Fibroblast of mammary gland (primary cell): ENCODE results near the gene OPCML.

ENCODE experiments used
- DNase-seq: peaks from one replicate; pipeline ENCODE4 v3.0.0-alpha.2; 2010; ENCODE audit warnings: low read depth
- H3K4me3 ChIP-seq: 2 replicates; pipeline ENCODE4 v1.5.1; 2011; ENCODE audit warnings: low read depth, mild to moderate bottlenecking, low read length, moderate library complexity; ENCODE audit not compliant: control insufficient read depth
- TF ChIP-seq, protein P1 (sequence below): conservative IDR thresholded peaks from 2 replicates; pipeline ENCODE4 v1.5.1; 2011; ENCODE audit warnings: low read depth, low read length, inconsistent platforms; ENCODE audit not compliant: control insufficient read depth, insufficient read depth

OPCML gene

DNA sequence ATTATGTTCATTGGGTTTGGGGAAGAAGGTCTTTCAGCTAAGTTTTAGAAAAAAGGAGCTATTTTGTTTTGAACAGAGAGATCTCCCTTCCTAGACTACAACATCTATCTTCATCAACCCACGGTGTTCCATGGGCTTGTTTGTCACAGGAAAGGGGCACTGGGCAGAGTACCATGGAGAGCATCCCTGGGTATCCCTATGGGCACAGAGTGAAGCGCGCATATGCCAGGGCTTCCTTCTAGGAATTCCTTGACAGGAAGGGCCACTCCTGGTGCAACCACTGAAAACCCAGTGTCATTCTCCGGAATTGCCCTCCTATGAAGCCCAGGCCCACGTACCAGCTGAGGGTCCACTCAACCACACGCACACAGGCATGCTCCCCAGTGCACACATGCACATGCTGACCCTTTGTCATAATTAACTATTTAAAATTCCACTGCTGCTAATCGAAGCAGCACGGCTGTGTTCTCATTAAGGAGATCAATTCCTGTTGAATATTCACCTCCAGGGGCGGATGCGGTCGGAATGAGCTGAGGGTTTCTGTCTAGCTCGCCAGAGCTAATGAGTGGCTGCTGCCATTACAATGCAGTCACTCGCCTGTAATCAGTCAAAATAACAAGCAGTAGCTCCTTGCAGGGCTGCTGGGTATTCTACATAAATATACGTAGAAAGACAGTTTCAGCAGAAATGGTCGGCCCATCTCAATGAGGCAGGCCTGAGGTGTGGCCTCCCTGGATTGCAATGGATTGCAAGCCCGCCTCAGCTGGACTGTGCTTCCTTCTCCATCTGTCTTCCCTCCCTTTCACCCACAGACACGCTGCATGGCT, 512.5 kb downstream of the OPCML start:
- no peak overlapping the region for H3K4me3 ChIP-seq
- no peak for DNase-seq
- TF ChIP-seq, protein P1, sequence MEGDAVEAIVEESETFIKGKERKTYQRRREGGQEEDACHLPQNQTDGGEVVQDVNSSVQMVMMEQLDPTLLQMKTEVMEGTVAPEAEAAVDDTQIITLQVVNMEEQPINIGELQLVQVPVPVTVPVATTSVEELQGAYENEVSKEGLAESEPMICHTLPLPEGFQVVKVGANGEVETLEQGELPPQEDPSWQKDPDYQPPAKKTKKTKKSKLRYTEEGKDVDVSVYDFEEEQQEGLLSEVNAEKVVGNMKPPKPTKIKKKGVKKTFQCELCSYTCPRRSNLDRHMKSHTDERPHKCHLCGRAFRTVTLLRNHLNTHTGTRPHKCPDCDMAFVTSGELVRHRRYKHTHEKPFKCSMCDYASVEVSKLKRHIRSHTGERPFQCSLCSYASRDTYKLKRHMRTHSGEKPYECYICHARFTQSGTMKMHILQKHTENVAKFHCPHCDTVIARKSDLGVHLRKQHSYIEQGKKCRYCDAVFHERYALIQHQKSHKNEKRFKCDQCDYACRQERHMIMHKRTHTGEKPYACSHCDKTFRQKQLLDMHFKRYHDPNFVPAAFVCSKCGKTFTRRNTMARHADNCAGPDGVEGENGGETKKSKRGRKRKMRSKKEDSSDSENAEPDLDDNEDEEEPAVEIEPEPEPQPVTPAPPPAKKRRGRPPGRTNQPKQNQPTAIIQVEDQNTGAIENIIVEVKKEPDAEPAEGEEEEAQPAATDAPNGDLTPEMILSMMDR: no peak

DNA sequence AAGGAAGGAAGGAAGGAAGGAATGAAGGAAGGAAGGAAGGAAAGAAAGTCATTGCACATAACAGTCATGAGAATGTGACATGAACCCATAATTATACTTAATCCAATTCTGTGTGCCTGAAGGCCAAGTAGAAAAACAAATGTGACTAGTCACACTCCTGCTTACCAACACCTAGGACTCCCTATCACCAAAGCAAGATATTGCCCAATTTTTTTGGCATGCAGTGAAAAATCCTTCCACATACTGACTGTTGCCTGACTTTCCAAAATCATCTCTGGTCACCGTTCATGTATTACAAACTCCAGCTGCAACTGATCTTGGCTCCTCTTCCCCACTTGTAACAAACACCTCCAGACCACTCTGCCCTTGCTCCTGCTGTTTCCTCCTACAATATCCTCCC, 516.8 kb downstream of the OPCML start:
- H3K4me3 ChIP-seq: no peak overlapping the region
- no peak for DNase-seq
- TF ChIP-seq, protein P1: no peak

DNA sequence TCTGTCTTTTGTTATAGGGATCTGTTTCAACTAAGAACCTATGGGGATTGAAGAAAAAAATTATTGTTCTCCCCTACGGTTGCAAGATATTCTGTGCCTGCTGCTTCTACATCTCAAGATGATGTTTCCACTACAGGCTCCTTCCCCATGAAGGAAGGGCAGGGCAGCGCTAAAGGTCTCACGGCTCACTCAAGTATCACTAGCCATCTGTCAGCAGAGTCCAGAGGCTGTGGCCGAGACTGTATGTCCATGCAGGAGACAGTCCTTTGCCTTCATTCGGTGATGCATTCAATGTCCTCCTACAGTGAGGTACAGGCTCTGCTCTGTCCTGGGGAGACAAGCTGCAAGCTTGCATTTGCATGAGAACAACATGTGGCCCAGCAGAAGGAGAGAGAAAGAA, 518.0 kb downstream of the OPCML start:
- TF ChIP-seq, protein P1: no peak
- H3K4me3 ChIP-seq: no peak overlapping the region
- DNase-seq: no peak

DNA sequence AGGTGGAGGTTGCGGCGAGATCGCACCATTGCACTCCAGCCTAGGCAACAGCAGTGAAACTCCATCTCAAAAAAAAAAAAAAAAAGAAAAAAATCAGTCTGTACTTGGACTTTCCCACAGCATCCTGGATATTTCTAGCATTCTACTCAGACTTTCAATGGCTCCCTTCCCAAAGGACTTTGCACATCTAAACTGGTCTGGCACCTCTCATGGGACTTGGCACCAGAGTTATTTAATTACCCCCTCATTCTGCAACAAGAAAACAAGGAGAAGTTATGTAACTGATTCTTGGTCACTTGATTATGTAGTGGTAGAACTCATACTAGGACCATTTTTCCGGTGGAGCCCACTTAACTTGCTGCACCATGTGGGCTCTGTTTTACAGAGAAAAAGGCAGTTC, 519.5 kb downstream of the OPCML start:
- TF ChIP-seq, protein P1: no peak
- no peak for DNase-seq
- H3K4me3 ChIP-seq: no peak overlapping the region

DNA sequence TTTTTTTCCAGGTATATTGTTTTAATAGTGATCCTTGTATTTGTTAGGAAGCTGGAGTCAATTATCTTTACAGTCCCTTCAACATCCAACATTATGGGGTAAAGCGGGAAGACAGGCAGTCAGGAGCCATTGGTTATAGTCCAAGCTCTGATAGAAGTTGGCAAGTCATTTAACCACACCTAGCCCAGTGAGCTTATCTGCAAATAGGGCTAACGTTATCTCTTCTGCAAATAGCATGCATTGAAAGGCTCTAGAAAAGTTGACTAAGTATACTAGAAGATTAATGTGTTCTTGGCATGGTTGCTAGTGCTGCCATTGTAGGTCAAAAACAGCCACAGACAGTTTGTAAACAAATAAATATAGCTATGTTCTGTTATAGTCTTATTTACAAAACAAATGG, 520.7 kb downstream of the OPCML start:
- H3K4me3 ChIP-seq: no peak overlapping the region
- TF ChIP-seq, protein P1: no peak
- DNase-seq: no peak

DNA sequence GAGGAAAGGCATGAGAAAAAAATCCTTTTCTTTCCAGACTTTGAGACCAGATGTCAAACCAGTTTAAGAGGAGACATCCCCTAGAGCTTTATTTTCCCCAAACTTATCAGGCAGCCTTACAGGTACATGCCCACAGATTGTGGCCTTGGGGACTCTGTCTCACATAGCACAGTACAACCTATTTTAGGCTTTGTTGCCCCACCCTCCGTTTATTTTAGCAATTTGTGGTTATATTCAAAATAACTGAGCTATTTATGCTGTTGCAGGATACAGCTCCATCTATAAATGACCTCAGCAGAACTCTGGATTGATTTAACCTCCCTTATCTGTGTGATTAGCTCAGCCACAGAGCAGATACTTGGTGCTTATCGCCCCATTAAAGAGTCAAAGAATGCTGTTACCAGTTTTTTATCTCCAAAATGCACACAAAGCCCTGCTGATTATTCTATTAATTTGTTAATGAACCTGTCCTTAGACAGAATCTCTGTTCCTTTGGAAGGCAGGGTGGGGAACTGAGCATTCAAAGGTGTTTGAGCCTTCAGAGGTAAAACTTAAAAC, 525.2 kb downstream of the OPCML start:
- TF ChIP-seq, protein P1: no peak
- no peak for DNase-seq

DNA sequence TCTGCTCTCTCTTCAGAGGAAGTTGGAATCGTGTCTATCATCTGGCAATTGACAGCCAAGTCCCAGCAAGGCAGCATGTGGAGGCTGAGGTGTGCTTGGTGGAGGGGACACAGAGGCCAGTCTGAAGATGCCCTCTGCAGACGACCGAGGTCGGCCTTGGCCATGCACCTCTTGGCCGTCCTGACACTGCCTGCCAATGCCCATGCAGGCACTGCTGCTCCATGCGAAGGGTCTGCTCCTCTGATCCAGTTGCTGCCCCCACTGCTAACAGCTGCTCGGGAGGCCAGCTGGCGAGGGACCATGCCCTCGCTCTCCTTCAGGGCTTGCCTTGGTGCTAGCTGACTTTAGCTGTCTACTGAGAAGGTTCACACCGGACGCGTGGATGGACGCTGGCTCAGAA, 527.9 kb downstream of the OPCML start:
- TF ChIP-seq, protein P1: no peak
- H3K4me3 ChIP-seq: no peak overlapping the region
- DNase-seq: no peak

More for the DNA sequence above, 525.2 kb downstream of the OPCML start:
- no peak overlapping the region for H3K4me3 ChIP-seq
